ENCODE measurements around the gene CTSL. TPM values are rescaled to one million over a fixed set of nuclear protein-coding genes. Genes with fewer than 3 reads are reported as not detected.
A peak's percentile ranks its signal among the peaks of the same experiment; 100 is the strongest.

The CTSL gene
- total RNA-seq, 1 experiment from 2014 or later: 39.7 TPM

DNA sequence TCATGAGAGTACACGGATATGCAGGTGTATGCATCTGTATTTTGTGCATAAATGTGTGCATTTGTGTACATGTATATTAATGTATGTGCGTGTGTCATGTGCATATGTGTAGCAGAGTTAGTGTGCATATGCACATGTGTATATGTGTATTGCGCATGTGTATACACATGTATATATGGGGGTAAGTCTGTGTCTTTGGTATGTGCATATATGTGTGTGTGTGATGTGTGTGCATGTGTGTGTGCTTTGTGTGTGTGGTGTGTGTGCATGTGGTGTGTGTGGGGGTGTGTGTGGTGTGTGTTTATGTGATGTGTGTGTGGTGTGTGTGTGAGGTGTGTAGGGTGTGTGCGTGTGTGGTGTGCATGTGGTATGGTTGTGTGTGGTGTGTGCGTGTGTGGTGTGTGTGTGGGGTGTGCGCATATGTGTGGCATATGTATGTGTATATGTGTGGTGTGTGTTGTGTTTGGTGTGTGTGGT, 13.1 kb upstream of the CTSL start:
- Mint-ChIP-seq H3K4me3 (no peak overlapping the region), H3K9me3 (no peaks in the 10 kb centered on the region), H3K27ac (peak overlapping the region; percentile 60; the same call in 1 of the 2 replicates), H3K4me1 (no peaks in the 10 kb centered on the region), H3K36me3 (peaks cover 10% of the 10 kb centered on the region), H3K27me3 (ENCODE audit: low read depth) (no peaks in the 10 kb centered on the region)
- no peak for TF ChIP-seq ZNF219 (CRISPR knock-in tag; IDR thresholded peaks at IDR 0.05; ENCODE audit: borderline replicate concordance)
- no peak for TF ChIP-seq PRRX2 (CRISPR knock-in tag; IDR thresholded peaks at IDR 0.05)
- TF ChIP-seq ZNF138 (CRISPR knock-in tag; conservative IDR thresholded peaks at IDR 0.05): no peak
- no peak for TF ChIP-seq NFE2L1 (CRISPR knock-in tag; IDR thresholded peaks at IDR 0.05)
- TF ChIP-seq, protein P1, sequence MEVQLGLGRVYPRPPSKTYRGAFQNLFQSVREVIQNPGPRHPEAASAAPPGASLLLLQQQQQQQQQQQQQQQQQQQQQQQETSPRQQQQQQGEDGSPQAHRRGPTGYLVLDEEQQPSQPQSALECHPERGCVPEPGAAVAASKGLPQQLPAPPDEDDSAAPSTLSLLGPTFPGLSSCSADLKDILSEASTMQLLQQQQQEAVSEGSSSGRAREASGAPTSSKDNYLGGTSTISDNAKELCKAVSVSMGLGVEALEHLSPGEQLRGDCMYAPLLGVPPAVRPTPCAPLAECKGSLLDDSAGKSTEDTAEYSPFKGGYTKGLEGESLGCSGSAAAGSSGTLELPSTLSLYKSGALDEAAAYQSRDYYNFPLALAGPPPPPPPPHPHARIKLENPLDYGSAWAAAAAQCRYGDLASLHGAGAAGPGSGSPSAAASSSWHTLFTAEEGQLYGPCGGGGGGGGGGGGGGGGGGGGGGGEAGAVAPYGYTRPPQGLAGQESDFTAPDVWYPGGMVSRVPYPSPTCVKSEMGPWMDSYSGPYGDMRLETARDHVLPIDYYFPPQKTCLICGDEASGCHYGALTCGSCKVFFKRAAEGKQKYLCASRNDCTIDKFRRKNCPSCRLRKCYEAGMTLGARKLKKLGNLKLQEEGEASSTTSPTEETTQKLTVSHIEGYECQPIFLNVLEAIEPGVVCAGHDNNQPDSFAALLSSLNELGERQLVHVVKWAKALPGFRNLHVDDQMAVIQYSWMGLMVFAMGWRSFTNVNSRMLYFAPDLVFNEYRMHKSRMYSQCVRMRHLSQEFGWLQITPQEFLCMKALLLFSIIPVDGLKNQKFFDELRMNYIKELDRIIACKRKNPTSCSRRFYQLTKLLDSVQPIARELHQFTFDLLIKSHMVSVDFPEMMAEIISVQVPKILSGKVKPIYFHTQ (CRISPR knock-in tag; IDR thresholded peaks at IDR 0.05): no peak
- no peak for TF ChIP-seq RELA (CRISPR knock-in tag; IDR thresholded peaks at IDR 0.05; ENCODE audit: borderline replicate concordance)
- TF ChIP-seq GABPB1 (CRISPR knock-in tag; IDR thresholded peaks at IDR 0.05): no peak
- TF ChIP-seq MYBL2 (CRISPR knock-in tag; IDR thresholded peaks at IDR 0.05): no peak
- no peak for TF ChIP-seq JUN (CRISPR knock-in tag; IDR thresholded peaks at IDR 0.05)
- no peak for TF ChIP-seq CREM (CRISPR knock-in tag; IDR thresholded peaks at IDR 0.05)
- no peak for TF ChIP-seq HMGA2 (CRISPR knock-in tag; IDR thresholded peaks at IDR 0.05)
- TF ChIP-seq NFYB (CRISPR knock-in tag; conservative IDR thresholded peaks at IDR 0.05; ENCODE audit: low read depth): no peak
- TF ChIP-seq FOXJ3 (CRISPR knock-in tag; IDR thresholded peaks at IDR 0.05; ENCODE audit: borderline replicate concordance): no peak
- no peak for TF ChIP-seq TCF7 (CRISPR knock-in tag; IDR thresholded peaks at IDR 0.05; ENCODE audit: low read depth)
- no peak for TF ChIP-seq ZNF281 (CRISPR knock-in tag; IDR thresholded peaks at IDR 0.05)
- no peak for TF ChIP-seq TP53 (CRISPR knock-in tag; IDR thresholded peaks at IDR 0.05)
- no peak for DNase-seq (ENCODE audit: low spot score)
- CTCF ChIA-PET: interaction anchor here (0.9 kb wide), 1 partner anchor 13 kb away, joined by 3 read pairs; the partner anchor contains the start of gene CTSL
- POLR2A ChIA-PET: no interaction called here
- no peak for ATAC-seq

- no peaks in the 10 kb centered on the region for H3K9me3 Mint-ChIP-seq
- TF ChIP-seq ATF1 (CRISPR knock-in tag; IDR thresholded peaks at IDR 0.05) (no peak), ATF3 (CRISPR knock-in tag; conservative IDR thresholded peaks at IDR 0.05) (no peak), GTF2I (CRISPR knock-in tag; conservative IDR thresholded peaks at IDR 0.05) (no peak), OVOL2 (CRISPR knock-in tag; IDR thresholded peaks at IDR 0.05; ENCODE audit: borderline replicate concordance) (no peak), CREB1 (CRISPR knock-in tag; IDR thresholded peaks at IDR 0.05) (no peak)
- H3K4me3 Mint-ChIP-seq: no peak overlapping the region
- peak overlapping the region; percentile 60; the same call in 1 of the 2 replicates for H3K27ac Mint-ChIP-seq
- no peak for DNase-seq (ENCODE audit: low spot score)
- 0 out of 2 replicates have a peak, but pooled peaks cover 6% of the 10 kb centered on the region for H3K36me3 Mint-ChIP-seq
- 0 out of 2 replicates have a peak, but pooled peaks have one; percentile 15 for ATAC-seq
- H3K4me1 Mint-ChIP-seq: no peaks in the 10 kb centered on the region
- POLR2A ChIA-PET: interaction anchor here (0.6 kb wide), 1 partner anchor 12 kb away, joined by 3 read pairs; the partner anchor contains the start of gene CTSL
- CTCF ChIA-PET: interaction anchor here (0.9 to 1.6 kb wide), 3 partner anchors 13 to 121 kb away, joined by 3 read pairs; no protein-coding TSS in a partner anchor
- no peaks in the 10 kb centered on the region for H3K27me3 Mint-ChIP-seq (ENCODE audit: low read depth)
Measured at GRCh38 chr9:87713278-87713987, 12.5 kb upstream of the CTSL start.

Data from WTC11 (cell line).